HG02588 (cell line): ENCODE measurements around the gene MRGPRF.

Experiments used
- ATAC-seq: cut with Tn5 transposase; IDR thresholded peaks from one replicate; pipeline ENCODE4 v1.9.1; 2021; ENCODE audit warnings: mild to moderate bottlenecking, moderate library complexity; ENCODE audit not compliant: unreplicated experiment

Gene MRGPRF

GRCh38 chr11:68968306-68969250, 44.5 kb downstream of the MRGPRF start:
- ATAC-seq, result no peak

- no peak for ATAC-seq
Measured at GRCh38 chr11:68966894-68967780, 45.9 kb downstream of the MRGPRF start.

GRCh38 chr11:68965901-68966853, 46.9 kb downstream of the MRGPRF start:
- ATAC-seq, result no peak

GRCh38 chr11:68963779-68964178, 49.3 kb downstream of the MRGPRF start:
- ATAC-seq, result no peak

- ATAC-seq, result no peak
Measured at GRCh38 chr11:68962527-68963250, 50.4 kb downstream of the MRGPRF start.

GRCh38 chr11:68961245-68961644, 51.8 kb downstream of the MRGPRF start:
- ATAC-seq, result no peak

- no peak for ATAC-seq
Measured at GRCh38 chr11:68960294-68961071, 52.6 kb downstream of the MRGPRF start.

- ATAC-seq, result no peak
Measured at GRCh38 chr11:68959465-68960293, 53.4 kb downstream of the MRGPRF start.

- ATAC-seq, result no peak
Measured at GRCh38 chr11:68958211-68958610, 54.8 kb downstream of the MRGPRF start.

GRCh38 chr11:68956547-68957254, 56.3 kb downstream of the MRGPRF start:
- no peak for ATAC-seq

GRCh38 chr11:68956142-68956541, 56.9 kb downstream of the MRGPRF start:
- no peak for ATAC-seq

GRCh38 chr11:68955607-68955958, 57.5 kb downstream of the MRGPRF start:
- no peak for ATAC-seq

- ATAC-seq, result no peak
Measured at GRCh38 chr11:68954836-68955606, 58.0 kb downstream of the MRGPRF start.
